WTC11 (cell line): ENCODE data around the gene SBSN. TPM values are rescaled to one million over a fixed set of nuclear protein-coding genes. Genes with fewer than 3 reads are reported as not detected.

Experiments
- ATAC-seq: fragments of 200-7000 bp; cut with Tn5 transposase; 2 replicates; pipeline ENCODE4 v1.10.0; 2021; ENCODE audit warnings: mild to moderate bottlenecking, moderate library complexity
- CTCF ChIA-PET: fragments of 300-600 bp; sonication (Branson Sonifier 250); formaldehyde crosslinking; loops from one replicate; lab custom pipeline; 2021; ENCODE audit warnings: antibody characterized with exemption; lab: Charles Lee
- POLR2A ChIA-PET: fragments of 350-600 bp; sonication (Branson Sonifier 250); formaldehyde crosslinking; loops from one replicate; lab custom pipeline; 2021; ENCODE audit warnings: antibody characterized with exemption; lab: Charles Lee
- DNase-seq: peaks from one replicate; pipeline ENCODE4 v3.0.0; 2021; ENCODE audit warnings: low spot score
- H3K27ac Mint-ChIP-seq: 2 replicates; pipeline ENCODE4 v1.8.0; 2021; ENCODE audit warnings: mixed read lengths
- H3K27me3 Mint-ChIP-seq: 2 replicates; pipeline ENCODE4 v1.8.0; 2021; ENCODE audit warnings: low read depth, mild to moderate bottlenecking, moderate library complexity, mixed read lengths
- H3K36me3 Mint-ChIP-seq: 2 replicates; pipeline ENCODE4 v1.8.0; 2021; ENCODE audit warnings: mixed read lengths
- H3K4me1 Mint-ChIP-seq: 2 replicates; pipeline ENCODE4 v1.8.0; 2022; ENCODE audit warnings: mixed read lengths
- H3K4me3 Mint-ChIP-seq: 2 replicates; pipeline ENCODE4 v1.8.0; 2021; ENCODE audit warnings: mild to moderate bottlenecking, moderate library complexity, mixed read lengths
- H3K9me3 Mint-ChIP-seq: 2 replicates; pipeline ENCODE4 v1.8.0; 2021; ENCODE audit warnings: mixed read lengths
- ATF1 ChIP-seq: sonication (generic); formaldehyde crosslinking; IDR thresholded peaks from 2 replicates; pipeline ENCODE4 v1.8.1; 2023; ENCODE audit warnings: mild to moderate bottlenecking, moderate library complexity, missing genetic modification reagents
- CBFB ChIP-seq: sonication (generic); formaldehyde crosslinking; IDR thresholded peaks from 2 replicates; pipeline ENCODE4 v1.8.1; 2022; ENCODE audit warnings: mild to moderate bottlenecking, low read depth, missing genetic modification reagents
- E2F1 ChIP-seq: sonication (generic); formaldehyde crosslinking; IDR thresholded peaks from 2 replicates; pipeline ENCODE4 v1.8.0; 2022; ENCODE audit warnings: mild to moderate bottlenecking, missing genetic modification reagents
- E2F5 ChIP-seq: sonication (generic); formaldehyde crosslinking; IDR thresholded peaks from 2 replicates; pipeline ENCODE4 v1.8.1; 2022; ENCODE audit warnings: mild to moderate bottlenecking, moderate library complexity, missing genetic modification reagents
- IRF2 ChIP-seq: sonication (generic); formaldehyde crosslinking; IDR thresholded peaks from 2 replicates; pipeline ENCODE4 v1.8.0; 2022; ENCODE audit warnings: low read depth, missing genetic modification reagents, borderline replicate concordance
- JAZF1 ChIP-seq: fragments of 250-450 bp; sonication (Bioruptor Pico); IDR thresholded peaks from 2 replicates; pipeline ENCODE4 v1.9.0; 2021; ENCODE audit warnings: moderate library complexity, mild to moderate bottlenecking, inconsistent platforms
- MLX ChIP-seq: sonication (generic); formaldehyde crosslinking; IDR thresholded peaks from 2 replicates; pipeline ENCODE4 v1.8.1; 2023; ENCODE audit warnings: mild to moderate bottlenecking, missing genetic modification reagents, moderate library complexity
- NFATC4 ChIP-seq: fragments of 250-450 bp; sonication (Bioruptor Pico); IDR thresholded peaks from 2 replicates; pipeline ENCODE4 v1.9.0; 2021; ENCODE audit warnings: mild to moderate bottlenecking
- NFYB ChIP-seq: sonication (generic); formaldehyde crosslinking; conservative IDR thresholded peaks from 2 replicates; pipeline ENCODE4 v1.8.0; 2022; ENCODE audit warnings: low read depth, missing genetic modification reagents
- OVOL2 ChIP-seq: fragments of 250-450 bp; sonication (Bioruptor Pico); IDR thresholded peaks from 2 replicates; pipeline ENCODE4 v1.9.0; 2021; ENCODE audit warnings: mild to moderate bottlenecking, borderline replicate concordance
- PRRX2 ChIP-seq: fragments of 250-450 bp; sonication (Bioruptor Pico); IDR thresholded peaks from 2 replicates; pipeline ENCODE4 v1.8.0; 2021; ENCODE audit warnings: mild to moderate bottlenecking
- SMAD3 ChIP-seq: sonication (generic); formaldehyde crosslinking; IDR thresholded peaks from 2 replicates; pipeline ENCODE4 v1.8.0; 2022; ENCODE audit warnings: missing genetic modification reagents, mild to moderate bottlenecking, borderline replicate concordance
- SMAD4 ChIP-seq: sonication (generic); formaldehyde crosslinking; IDR thresholded peaks from 2 replicates; pipeline ENCODE4 v1.8.0; 2022; ENCODE audit warnings: mild to moderate bottlenecking, missing genetic modification reagents
- TCF7 ChIP-seq: sonication (generic); formaldehyde crosslinking; IDR thresholded peaks from 2 replicates; pipeline ENCODE4 v1.8.0; 2022; ENCODE audit warnings: mild to moderate bottlenecking, low read depth, missing genetic modification reagents, moderate library complexity
- TEAD4 ChIP-seq: sonication (generic); formaldehyde crosslinking; IDR thresholded peaks from 2 replicates; pipeline ENCODE4 v1.8.0; 2022; ENCODE audit warnings: mild to moderate bottlenecking, missing genetic modification reagents
- ZBTB21 ChIP-seq: sonication (generic); formaldehyde crosslinking; IDR thresholded peaks from 2 replicates; pipeline ENCODE4 v1.8.1; 2023; ENCODE audit warnings: mild to moderate bottlenecking, missing genetic modification reagents, borderline replicate concordance
- ZMAT4 ChIP-seq: fragments of 250-450 bp; sonication (Bioruptor Pico); IDR thresholded peaks from 2 replicates; pipeline ENCODE4 v1.9.0; 2021; ENCODE audit warnings: mild to moderate bottlenecking
- ZNF121 ChIP-seq: sonication (generic); formaldehyde crosslinking; IDR thresholded peaks from 2 replicates; pipeline ENCODE4 v1.8.0; 2023; ENCODE audit warnings: missing genetic modification reagents
- ZNF263 ChIP-seq: sonication (generic); formaldehyde crosslinking; IDR thresholded peaks from 2 replicates; pipeline ENCODE4 v1.8.1; 2022; ENCODE audit warnings: low read depth, mild to moderate bottlenecking, moderate library complexity, missing genetic modification reagents
- ZNF281 ChIP-seq: sonication (generic); formaldehyde crosslinking; IDR thresholded peaks from 2 replicates; pipeline ENCODE4 v1.8.0; 2023; ENCODE audit warnings: mild to moderate bottlenecking, missing genetic modification reagents
- ZNF317 ChIP-seq: sonication (generic); formaldehyde crosslinking; IDR thresholded peaks from 2 replicates; pipeline ENCODE4 v1.8.1; 2023; ENCODE audit warnings: low read depth, mild to moderate bottlenecking, moderate library complexity, missing genetic modification reagents, borderline replicate concordance
- ZNF396 ChIP-seq: fragments of 250-450 bp; sonication (Bioruptor Pico); IDR thresholded peaks from 2 replicates; pipeline ENCODE4 v1.8.0; 2021; ENCODE audit warnings: mild to moderate bottlenecking, moderate library complexity, borderline replicate concordance
- total RNA-seq: library from RNA; stranded (reverse); gene quantifications from 3 replicates; pipeline ENCODE4 v1.2.3, GENCODE V29; 2021
- TF ChIP-seq, protein P1 (sequence below): sonication (generic); formaldehyde crosslinking; IDR thresholded peaks from 2 replicates; pipeline ENCODE4 v1.8.1; 2022; ENCODE audit warnings: low read depth, mild to moderate bottlenecking, moderate library complexity, missing genetic modification reagents, borderline replicate concordance

SBSN gene
- total RNA-seq, 1 experiment from 2014 or later: 0.15 TPM

DNA sequence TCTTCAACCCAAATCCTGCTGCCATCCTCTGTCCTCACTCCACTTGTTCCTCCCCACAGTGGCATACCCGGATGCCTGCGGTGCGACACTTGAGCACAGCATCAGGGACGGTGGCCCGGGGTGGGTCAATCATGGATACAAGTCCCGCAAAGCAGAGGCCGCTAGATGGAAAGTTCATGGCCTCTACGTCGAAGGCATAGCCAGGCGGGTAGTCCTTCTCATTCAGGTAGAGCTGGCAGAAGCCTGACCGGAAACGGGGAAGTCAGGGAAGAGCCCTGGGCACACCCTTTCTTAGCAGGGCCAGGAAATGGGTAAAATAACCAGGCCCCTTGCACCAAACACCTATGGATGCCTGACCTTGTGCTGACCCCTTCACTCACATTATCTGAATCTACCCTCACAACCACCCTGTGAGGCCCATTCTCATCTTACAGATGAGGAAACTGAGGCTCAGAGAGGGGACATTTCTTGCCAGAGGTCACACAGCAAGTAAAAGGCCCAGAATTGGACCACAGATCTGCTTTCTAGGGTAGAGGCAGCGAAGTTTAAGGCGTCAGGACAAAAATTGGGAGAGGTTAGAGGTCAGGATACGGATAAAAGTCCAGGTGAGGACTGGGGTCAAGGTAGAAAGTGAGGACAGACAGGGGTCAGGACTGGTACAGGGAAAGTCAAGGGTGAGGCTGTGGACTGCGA lies 28.9 kb upstream of the SBSN start:
- TF ChIP-seq ZNF263 (CRISPR knock-in tag) (no peak), TEAD4 (CRISPR knock-in tag) (0 out of 2 replicates have a peak, but pooled peaks have one; percentile 9), ZNF396 (no peak), SMAD3 (CRISPR knock-in tag) (no peak), E2F5 (CRISPR knock-in tag) (no peak), ATF1 (CRISPR knock-in tag) (no peak), ZNF121 (CRISPR knock-in tag) (peak; percentile 43; the same call in 1 of the 2 replicates)
- Mint-ChIP-seq H3K27ac (no peak overlapping the region), H3K9me3 (no peaks in the 10 kb centered on the region), H3K4me3 (peak overlapping the region; percentile 87), H3K27me3 (peaks cover 48% of the 10 kb centered on the region), H3K36me3 (no peaks in the 10 kb centered on the region), H3K4me1 (peaks cover 12% of the 10 kb centered on the region)
- no peak for ATAC-seq
- no peak for DNase-seq
- POLR2A ChIA-PET: interaction anchor here (0.6 to 1.8 kb wide), 10 partner anchors 9 to 313 kb away, joined by 3 to 14 read pairs (median 4); partner anchors contain the start of genes COX6B1, DMKN and HAUS5
- CTCF ChIA-PET: interaction anchor here (0.6 to 3.9 kb wide), 31 partner anchors 8 to 490 kb away, joined by 3 to 62 read pairs (median 7); partner anchors contain the start of genes COX6B1, DMKN, HAUS5 and KIRREL2

DNA sequence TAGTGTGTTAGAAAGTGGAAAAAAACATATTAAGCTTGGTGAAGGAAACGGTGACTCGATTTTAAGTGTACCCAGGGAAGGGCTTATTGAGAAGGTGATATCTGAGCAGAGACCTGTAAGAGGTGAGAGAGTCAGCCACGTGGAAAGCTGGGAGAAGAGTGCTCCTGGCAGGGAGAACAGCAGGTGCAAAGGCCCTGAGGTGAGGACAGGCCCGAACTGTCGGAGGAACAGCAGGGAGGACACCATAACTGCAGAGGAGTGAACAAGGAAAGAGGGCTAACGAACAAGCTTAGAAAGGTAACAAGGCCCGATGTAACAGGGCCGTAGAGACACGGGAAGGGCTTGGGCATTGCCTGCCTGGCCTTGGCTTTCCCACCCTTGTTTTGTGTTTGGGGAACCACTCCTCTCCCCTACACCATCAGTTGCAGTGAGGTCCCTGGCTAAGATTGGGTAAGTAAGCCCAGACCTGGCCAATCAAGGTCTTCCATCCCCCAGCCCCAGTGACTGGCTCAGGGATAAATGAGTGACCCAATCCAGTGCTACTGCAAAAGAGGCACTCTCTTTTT lies 28.0 kb upstream of the SBSN start:
- Mint-ChIP-seq H3K27ac (peak overlapping the region; percentile 88; the same call in 1 of the 2 replicates), H3K27me3 (peaks cover 44% of the 10 kb centered on the region), H3K4me1 (peaks cover 12% of the 10 kb centered on the region), H3K9me3 (no peaks in the 10 kb centered on the region), H3K4me3 (peak overlapping the region; percentile 18; the same call in 1 of the 2 replicates), H3K36me3 (no peaks in the 10 kb centered on the region)
- TF ChIP-seq TCF7 (CRISPR knock-in tag) (no peak), OVOL2 (no peak), JAZF1 (CRISPR knock-in tag) (no peak), SMAD3 (CRISPR knock-in tag) (no peak), IRF2 (no peak), NFYB (no peak), NFATC4 (CRISPR knock-in tag) (no peak), PRRX2 (CRISPR knock-in tag) (no peak), CBFB (CRISPR knock-in tag) (no peak), E2F1 (no peak), SMAD4 (CRISPR knock-in tag) (no peak), ZMAT4 (no peak), ZNF281 (CRISPR knock-in tag) (no peak), ZNF317 (CRISPR knock-in tag) (no peak), ZBTB21 (CRISPR knock-in tag) (no peak), MLX (no peak)
- TF ChIP-seq, protein P1, sequence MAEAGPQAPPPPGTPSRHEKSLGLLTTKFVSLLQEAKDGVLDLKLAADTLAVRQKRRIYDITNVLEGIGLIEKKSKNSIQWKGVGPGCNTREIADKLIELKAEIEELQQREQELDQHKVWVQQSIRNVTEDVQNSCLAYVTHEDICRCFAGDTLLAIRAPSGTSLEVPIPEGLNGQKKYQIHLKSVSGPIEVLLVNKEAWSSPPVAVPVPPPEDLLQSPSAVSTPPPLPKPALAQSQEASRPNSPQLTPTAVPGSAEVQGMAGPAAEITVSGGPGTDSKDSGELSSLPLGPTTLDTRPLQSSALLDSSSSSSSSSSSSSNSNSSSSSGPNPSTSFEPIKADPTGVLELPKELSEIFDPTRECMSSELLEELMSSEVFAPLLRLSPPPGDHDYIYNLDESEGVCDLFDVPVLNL (CRISPR knock-in tag): no peak
- DNase-seq: no peak
- POLR2A ChIA-PET: interaction anchor here (1.2 kb wide), 1 partner anchor 36 kb away, joined by 3 read pairs; no protein-coding TSS in a partner anchor
- no peak for ATAC-seq
- CTCF ChIA-PET: interaction anchor here (0.5 to 3.9 kb wide), 14 partner anchors 14 to 246 kb away, joined by 3 to 62 read pairs (median 4); partner anchors contain the start of gene DMKN
